NCI-H187 treated with DMSO at 0.1 percent for 48 hours (cell line): ENCODE measurements around the gene AHRR.

Source experiments
- DNase-seq: peaks from one replicate; lab custom pipeline; 2025; lab: John Stamatoyannopoulos, UW

AHRR gene

GRCh38 chr5:416636-416960 lies 95.1 kb downstream of the AHRR start:
- DNase-seq: no peak

GRCh38 chr5:417301-418161 lies 96.0 kb downstream of the AHRR start:
- DNase-seq: no peak

GRCh38 chr5:418162-419121 lies 96.9 kb downstream of the AHRR start:
- no peak for DNase-seq

- DNase-seq: no peak
Measured at GRCh38 chr5:419970-420369, 98.5 kb downstream of the AHRR start.

- DNase-seq: no peak
Measured at GRCh38 chr5:420632-421286, 99.2 kb downstream of the AHRR start.

GRCh38 chr5:421287-421880 lies 99.9 kb downstream of the AHRR start:
- DNase-seq: no peak

- DNase-seq: no peak
Measured at GRCh38 chr5:421901-422300, 100.4 kb downstream of the AHRR start.

GRCh38 chr5:422323-423232 lies 101.1 kb downstream of the AHRR start:
- DNase-seq: no peak

- no peak for DNase-seq
Measured at GRCh38 chr5:423233-423565, 101.7 kb downstream of the AHRR start.

GRCh38 chr5:423626-424261 lies 102.2 kb downstream of the AHRR start:
- DNase-seq: no peak

- no peak for DNase-seq
Measured at GRCh38 chr5:424301-425110, 103.0 kb downstream of the AHRR start.

- DNase-seq: no peak
Measured at GRCh38 chr5:425714-426113, 104.2 kb downstream of the AHRR start.

GRCh38 chr5:426392-426976 lies 105.0 kb downstream of the AHRR start:
- no peak for DNase-seq

GRCh38 chr5:427415-428087 lies 106.0 kb downstream of the AHRR start:
- DNase-seq: no peak

GRCh38 chr5:428219-428618 lies 106.7 kb downstream of the AHRR start:
- no peak for DNase-seq

- no peak for DNase-seq
Measured at GRCh38 chr5:428754-429452, 107.4 kb downstream of the AHRR start.

- DNase-seq: no peak
Measured at GRCh38 chr5:429453-430188, 108.1 kb downstream of the AHRR start.
